Omental fat pad (tissue), 4 donors: Measurements from ENCODE around the gene PRLHR. TPM values are rescaled to one million over a fixed set of nuclear protein-coding genes. Genes with fewer than 3 reads are reported as not detected.

Experiments
- ATAC-seq: fragments of 150-250 bp; one replicate; pipeline ENCODE4 v1.9.1; 2016; ENCODE audit warnings: mild to moderate bottlenecking, moderate library complexity; ENCODE audit not compliant: low FRiP score
- DNase-seq: peaks from one replicate; pipeline ENCODE4 v3.0.0-alpha.2; 2019; ENCODE audit warnings: low spot score
- total RNA-seq, 4 donors: library from RNA; depleted of rRNA; stranded (reverse); fragments of >200 nt; gene quantifications; one replicate each; pipeline ENCODE4 v1.1.0, GENCODE V29; 2016
- TF ChIP-seq, protein P1 (sequence below), 3 donors: fragments of 450-650 bp; IDR thresholded peaks; one replicate each; pipeline ENCODE4 v1.5.1; 2016 to 2017; ENCODE audit warnings: antibody characterized with exemption in 3 of 3, mild to moderate bottlenecking in 3 of 3, moderate library complexity in 2 of 3

The PRLHR gene
- total RNA-seq, 4 donors from 2014 or later: not detected

DNA sequence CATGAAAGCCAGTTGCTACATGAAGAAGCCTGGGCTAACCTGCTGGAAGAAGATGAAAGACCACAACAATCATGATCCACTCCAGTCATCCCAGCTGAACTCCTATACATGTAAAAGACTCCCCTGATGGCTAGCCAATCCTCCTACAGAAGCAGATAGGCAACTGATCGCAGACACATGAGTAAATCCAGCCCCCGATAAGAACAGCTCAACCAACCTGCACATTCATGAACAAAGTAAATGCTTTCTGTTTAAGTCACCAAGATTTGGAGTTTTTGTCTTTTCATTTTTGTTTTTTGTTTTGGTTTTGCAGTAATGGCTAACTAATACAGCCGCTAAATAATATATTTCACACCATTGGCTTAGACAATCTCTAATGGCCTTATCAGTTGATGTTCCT, 53.7 kb downstream of the PRLHR start:
- TF ChIP-seq, protein P1, sequence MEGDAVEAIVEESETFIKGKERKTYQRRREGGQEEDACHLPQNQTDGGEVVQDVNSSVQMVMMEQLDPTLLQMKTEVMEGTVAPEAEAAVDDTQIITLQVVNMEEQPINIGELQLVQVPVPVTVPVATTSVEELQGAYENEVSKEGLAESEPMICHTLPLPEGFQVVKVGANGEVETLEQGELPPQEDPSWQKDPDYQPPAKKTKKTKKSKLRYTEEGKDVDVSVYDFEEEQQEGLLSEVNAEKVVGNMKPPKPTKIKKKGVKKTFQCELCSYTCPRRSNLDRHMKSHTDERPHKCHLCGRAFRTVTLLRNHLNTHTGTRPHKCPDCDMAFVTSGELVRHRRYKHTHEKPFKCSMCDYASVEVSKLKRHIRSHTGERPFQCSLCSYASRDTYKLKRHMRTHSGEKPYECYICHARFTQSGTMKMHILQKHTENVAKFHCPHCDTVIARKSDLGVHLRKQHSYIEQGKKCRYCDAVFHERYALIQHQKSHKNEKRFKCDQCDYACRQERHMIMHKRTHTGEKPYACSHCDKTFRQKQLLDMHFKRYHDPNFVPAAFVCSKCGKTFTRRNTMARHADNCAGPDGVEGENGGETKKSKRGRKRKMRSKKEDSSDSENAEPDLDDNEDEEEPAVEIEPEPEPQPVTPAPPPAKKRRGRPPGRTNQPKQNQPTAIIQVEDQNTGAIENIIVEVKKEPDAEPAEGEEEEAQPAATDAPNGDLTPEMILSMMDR (IDR thresholded peaks at IDR 0.05): no peak
- ATAC-seq (no peak), DNase-seq (no peak)

Other genes with a start within 250 kb of the PRLHR start
- 10 to 100 TPM; 36.4 to 46.3 (median 41.9) TPM for gene CACUL1, start 159.3 kb upstream of the PRLHR start, total RNA-seq